ENCODE data around the gene POU4F1. TPM values are rescaled to one million over a fixed set of nuclear protein-coding genes. Genes with fewer than 3 reads are reported as not detected.

The POU4F1 gene
- total RNA-seq, 4 donors from 2014 or later: not detected

- Histone ChIP-seq H3K36me3 (no peaks in the 10 kb centered on the region), H3K27ac (replicated peaks in 1 of 4) (no peak overlapping the region), H3K4me1 (peaks cover 27 to 37% (median 32%) of the 10 kb centered on the region in 4 donors), H3K9me3 (no peaks in the 10 kb centered on the region), H3K4me3 (peak overlapping the region; percentile 20 to 46 (median 44)), H3K27me3 (peaks cover 4 to 97% (median 89%) of the 10 kb centered on the region in 4 donors)
- TF ChIP-seq POLR2A (IDR thresholded peaks at IDR 0.05; ENCODE audit: low read depth) (no peak), POLR2AphosphoS5 (IDR thresholded peaks at IDR 0.05) (no peak), EP300 (IDR thresholded peaks at IDR 0.05) (no peak), CTCF (IDR thresholded peaks at IDR 0.05) (no peak)
- WGBS: 11% methylated on average over 14 of the region's 112 CpGs
- intact Hi-C loops (cut with DNase I): no loop called here
- DNase-seq (ENCODE audit: extremely low spot score): no peak
Measured at GRCh38 chr13:78601874-78602560, 1.3 kb downstream of the POU4F1 start.

GRCh38 chr13:78601124-78601873, 2.1 kb downstream of the POU4F1 start:
- no peak for TF ChIP-seq POLR2A (IDR thresholded peaks at IDR 0.05; ENCODE audit: low read depth)
- no peak for TF ChIP-seq CTCF (IDR thresholded peaks at IDR 0.05)
- TF ChIP-seq EP300 (IDR thresholded peaks at IDR 0.05): no peak
- no peak for TF ChIP-seq POLR2AphosphoS5 (IDR thresholded peaks at IDR 0.05)
- no peaks in the 10 kb centered on the region for H3K9me3 ChIP-seq
- intact Hi-C loops (cut with DNase I): no loop called here
- peak overlapping the region; percentile 19 to 34 (median 24) for H3K4me3 ChIP-seq
- DNase-seq (ENCODE audit: extremely low spot score): no peak
- H3K4me1 ChIP-seq: peaks cover 28 to 41% (median 35%) of the 10 kb centered on the region in 4 donors
- H3K27me3 ChIP-seq: peaks cover 10 to 97% (median 90%) of the 10 kb centered on the region in 4 donors
- H3K36me3 ChIP-seq: no peaks in the 10 kb centered on the region
- no peak overlapping the region for H3K27ac ChIP-seq (replicated peaks in 1 of 4)
- 6% methylated on average over 31 of the region's 58 CpGs for WGBS

- H3K27ac ChIP-seq (replicated peaks in 1 of 4): no peak overlapping the region
- H3K36me3 ChIP-seq: no peaks in the 10 kb centered on the region
- no peak for DNase-seq (ENCODE audit: extremely low spot score)
- no peak for TF ChIP-seq CTCF (IDR thresholded peaks at IDR 0.05)
- peaks cover 16 to 97% (median 90%) of the 10 kb centered on the region in 4 donors for H3K27me3 ChIP-seq
- H3K4me3 ChIP-seq: no peak overlapping the region
- no peaks in the 10 kb centered on the region for H3K9me3 ChIP-seq
- 20% methylated on average over 13 of the region's 13 CpGs for WGBS
- H3K4me1 ChIP-seq: peaks cover 36 to 50% (median 45%) of the 10 kb centered on the region in 4 donors
- intact Hi-C loops (cut with DNase I): no loop called here
Measured at GRCh38 chr13:78600280-78600883, 3.0 kb downstream of the POU4F1 start.

- 18% methylated on average over 6 of the region's 6 CpGs for WGBS
Measured at GRCh38 chr13:78599645-78600279, 3.6 kb downstream of the POU4F1 start.

More at GRCh38 chr13:78599645-78600279, 3.6 kb downstream of the POU4F1 start:
- Histone ChIP-seq H3K36me3 (no peaks in the 10 kb centered on the region), H3K4me1 (peaks cover 36 to 50% (median 46%) of the 10 kb centered on the region in 4 donors), H3K27ac (replicated peaks in 1 of 4) (no peak overlapping the region), H3K4me3 (no peak overlapping the region), H3K9me3 (no peaks in the 10 kb centered on the region), H3K27me3 (peaks cover 16 to 97% (median 90%) of the 10 kb centered on the region in 4 donors)
- no peak for DNase-seq (ENCODE audit: extremely low spot score)
- TF ChIP-seq EP300 (IDR thresholded peaks at IDR 0.05): no peak
- no peak for TF ChIP-seq CTCF (IDR thresholded peaks at IDR 0.05)
- TF ChIP-seq POLR2AphosphoS5 (IDR thresholded peaks at IDR 0.05): no peak
- TF ChIP-seq POLR2A (IDR thresholded peaks at IDR 0.05; ENCODE audit: low read depth): no peak
- intact Hi-C loops (cut with DNase I): no loop called here
